Activated T-cell treated with anti-CD3 and anti-CD28 coated beads, Interleukin-2, amount 50 U/mL, for 4 hours (primary cell): ENCODE data around the gene DNMT1. TPM values are rescaled to one million over a fixed set of nuclear protein-coding genes. Genes with fewer than 3 reads are reported as not detected.
"Not testable (repeated sequence)": the region's sequence is repeated elsewhere in the genome, so short reads cannot be mapped to it uniquely, and the experiment has no call there.

Source experiments
- ATAC-seq, 2 donors: fragments of 200-7000 bp; cut with Tn5 transposase; one replicate each; pipeline ENCODE4 v1.10.0; 2021
- DNase-seq: peaks from one replicate; pipeline ENCODE4 v3.0.0-alpha.2; 2020
- H3K27me3 Mint-ChIP-seq: one replicate; pipeline ENCODE4 v1.8.0; 2021; ENCODE audit warnings: low read depth, mixed read lengths
- H3K36me3 Mint-ChIP-seq: one replicate; pipeline ENCODE4 v1.8.0; 2022; ENCODE audit warnings: mixed read lengths; ENCODE audit not compliant: insufficient read depth
- H3K4me1 Mint-ChIP-seq: one replicate; pipeline ENCODE4 v1.8.0; 2021; ENCODE audit warnings: low read depth, mixed read lengths
- H3K4me3 Mint-ChIP-seq: one replicate; pipeline ENCODE4 v1.8.0; 2021; ENCODE audit warnings: mild to moderate bottlenecking, moderate library complexity, mixed read lengths
- H3K9me3 Mint-ChIP-seq: one replicate; pipeline ENCODE4 v1.8.0; 2021; ENCODE audit warnings: mixed read lengths
- total RNA-seq, 3 donors: library from RNA; stranded (reverse); gene quantifications; one replicate each; pipeline ENCODE4 v1.2.1, GENCODE V29; 2021

DNMT1 gene
- total RNA-seq, 3 donors from 2014 or later = 353 to 433 (median 355) TPM

GRCh38 chr19:10206226-10206885 lies 11.6 kb upstream of the DNMT1 start:
- Mint-ChIP-seq H3K27me3 (no peaks in the 10 kb centered on the region), H3K9me3 (peaks cover 10% of the 10 kb centered on the region), H3K4me3 (no peak overlapping the region), H3K4me1 (no peaks in the 10 kb centered on the region), H3K36me3 (no peaks in the 10 kb centered on the region)
- no peak for DNase-seq
- ATAC-seq = no peak

- Mint-ChIP-seq H3K27me3 (no peaks in the 10 kb centered on the region), H3K36me3 (no peaks in the 10 kb centered on the region), H3K4me3 (no peak overlapping the region), H3K4me1 (no peaks in the 10 kb centered on the region), H3K9me3 (peaks cover 10% of the 10 kb centered on the region)
- ATAC-seq = no peak
- DNase-seq = no peak
Measured at GRCh38 chr19:10205636-10206035, 10.9 kb upstream of the DNMT1 start.

GRCh38 chr19:10203686-10204085 lies 8.9 kb upstream of the DNMT1 start:
- Mint-ChIP-seq H3K4me3 (no peak overlapping the region), H3K9me3 (peaks cover 10% of the 10 kb centered on the region), H3K27me3 (no peaks in the 10 kb centered on the region), H3K36me3 (no peaks in the 10 kb centered on the region), H3K4me1 (peaks cover 6% of the 10 kb centered on the region)
- DNase-seq (no peak), ATAC-seq (no peak)

GRCh38 chr19:10201176-10201575 lies 6.4 kb upstream of the DNMT1 start:
- H3K36me3 Mint-ChIP-seq = no peaks in the 10 kb centered on the region
- DNase-seq (no peak), ATAC-seq (no peak)
- no peaks in the 10 kb centered on the region for H3K27me3 Mint-ChIP-seq
- peaks cover 10% of the 10 kb centered on the region for H3K4me1 Mint-ChIP-seq
- no peak overlapping the region for H3K4me3 Mint-ChIP-seq
- H3K9me3 Mint-ChIP-seq = no peaks in the 10 kb centered on the region

GRCh38 chr19:10200101-10200500 lies 5.3 kb upstream of the DNMT1 start:
- not testable (repeated sequence) for DNase-seq, H3K9me3 Mint-ChIP-seq, H3K27me3 Mint-ChIP-seq, ATAC-seq, H3K36me3 Mint-ChIP-seq, H3K4me3 Mint-ChIP-seq
- H3K4me1 Mint-ChIP-seq = peaks cover 13% of the 10 kb centered on the region

GRCh38 chr19:10198889-10199644 lies 4.3 kb upstream of the DNMT1 start:
- H3K36me3 Mint-ChIP-seq, H3K27me3 Mint-ChIP-seq, DNase-seq, H3K9me3 Mint-ChIP-seq: not testable (repeated sequence)
- Mint-ChIP-seq H3K4me1 (peaks cover 13% of the 10 kb centered on the region), H3K4me3 (peak overlapping the region; percentile 4)
- ATAC-seq = peak; percentile 3 to 6

GRCh38 chr19:10195199-10195519 lies 406 bp upstream of the DNMT1 start:
- Mint-ChIP-seq H3K4me3 (peak overlapping the region; percentile 95), H3K4me1 (peaks cover 32% of the 10 kb centered on the region), H3K9me3 (no peaks in the 10 kb centered on the region), H3K27me3 (no peaks in the 10 kb centered on the region), H3K36me3 (peaks cover 5% of the 10 kb centered on the region)
- ATAC-seq (peak; percentile 8 to 9), DNase-seq (no peak)

- no peaks in the 10 kb centered on the region for H3K9me3 Mint-ChIP-seq
- peak; percentile 14 for DNase-seq
- no peaks in the 10 kb centered on the region for H3K27me3 Mint-ChIP-seq
- peak overlapping the region; percentile 95 for H3K4me3 Mint-ChIP-seq
- peak in 1 of 2 donors; percentile 12 for ATAC-seq
- H3K36me3 Mint-ChIP-seq = peaks cover 13% of the 10 kb centered on the region
- peaks cover 37% of the 10 kb centered on the region for H3K4me1 Mint-ChIP-seq
Measured at GRCh38 chr19:10193790-10194499, 808 bp downstream of the DNMT1 start.

- H3K9me3 Mint-ChIP-seq = no peaks in the 10 kb centered on the region
- H3K36me3 Mint-ChIP-seq = peaks cover 13% of the 10 kb centered on the region
- H3K27me3 Mint-ChIP-seq = no peaks in the 10 kb centered on the region
- ATAC-seq (no peak), DNase-seq (no peak)
- peaks cover 39% of the 10 kb centered on the region for H3K4me1 Mint-ChIP-seq
- H3K4me3 Mint-ChIP-seq = peak overlapping the region; percentile 95
Measured at GRCh38 chr19:10192922-10193321, 1.8 kb downstream of the DNMT1 start.

GRCh38 chr19:10191347-10191746 lies 3.4 kb downstream of the DNMT1 start:
- Mint-ChIP-seq H3K27me3 (no peaks in the 10 kb centered on the region), H3K4me1 (peaks cover 42% of the 10 kb centered on the region), H3K36me3 (peaks cover 13% of the 10 kb centered on the region), H3K9me3 (no peaks in the 10 kb centered on the region), H3K4me3 (no peak overlapping the region)
- DNase-seq (no peak), ATAC-seq (no peak)

GRCh38 chr19:10190026-10190425 lies 4.7 kb downstream of the DNMT1 start:
- Mint-ChIP-seq H3K27me3 (no peaks in the 10 kb centered on the region), H3K4me3 (no peak overlapping the region), H3K4me1 (peaks cover 38% of the 10 kb centered on the region), H3K9me3 (no peaks in the 10 kb centered on the region), H3K36me3 (peaks cover 13% of the 10 kb centered on the region)
- ATAC-seq (no peak), DNase-seq (no peak)

GRCh38 chr19:10189616-10190015 lies 5.1 kb downstream of the DNMT1 start:
- H3K27me3 Mint-ChIP-seq = no peaks in the 10 kb centered on the region
- peak overlapping the region; percentile 3 for H3K4me3 Mint-ChIP-seq
- no peaks in the 10 kb centered on the region for H3K9me3 Mint-ChIP-seq
- H3K36me3 Mint-ChIP-seq = peaks cover 13% of the 10 kb centered on the region
- H3K4me1 Mint-ChIP-seq = peaks cover 38% of the 10 kb centered on the region
- no peak for DNase-seq
- ATAC-seq = peak; percentile 38 to 50

- ATAC-seq = no peak
- no peak overlapping the region for H3K4me3 Mint-ChIP-seq
Measured at GRCh38 chr19:10187315-10187714, 7.4 kb downstream of the DNMT1 start.

GRCh38 chr19:10184636-10185035 lies 10.1 kb downstream of the DNMT1 start:
- Mint-ChIP-seq H3K9me3 (no peaks in the 10 kb centered on the region), H3K4me1 (peaks cover 23% of the 10 kb centered on the region), H3K27me3 (no peaks in the 10 kb centered on the region), H3K36me3 (peaks cover 17% of the 10 kb centered on the region), H3K4me3 (no peak overlapping the region)
- ATAC-seq (no peak), DNase-seq (no peak)

More at GRCh38 chr19:10187315-10187714, 7.4 kb downstream of the DNMT1 start:
- no peak for DNase-seq
- H3K9me3 Mint-ChIP-seq = no peaks in the 10 kb centered on the region
- H3K4me1 Mint-ChIP-seq = peaks cover 30% of the 10 kb centered on the region
- peaks cover 15% of the 10 kb centered on the region for H3K36me3 Mint-ChIP-seq
- no peaks in the 10 kb centered on the region for H3K27me3 Mint-ChIP-seq
